ENCODE data around the gene NOTCH3. TPM values are rescaled to one million over a fixed set of nuclear protein-coding genes. Genes with fewer than 3 reads are reported as not detected.

The NOTCH3 gene
- total RNA-seq, 1 experiment from 2014 or later = 60.6 TPM

DNA sequence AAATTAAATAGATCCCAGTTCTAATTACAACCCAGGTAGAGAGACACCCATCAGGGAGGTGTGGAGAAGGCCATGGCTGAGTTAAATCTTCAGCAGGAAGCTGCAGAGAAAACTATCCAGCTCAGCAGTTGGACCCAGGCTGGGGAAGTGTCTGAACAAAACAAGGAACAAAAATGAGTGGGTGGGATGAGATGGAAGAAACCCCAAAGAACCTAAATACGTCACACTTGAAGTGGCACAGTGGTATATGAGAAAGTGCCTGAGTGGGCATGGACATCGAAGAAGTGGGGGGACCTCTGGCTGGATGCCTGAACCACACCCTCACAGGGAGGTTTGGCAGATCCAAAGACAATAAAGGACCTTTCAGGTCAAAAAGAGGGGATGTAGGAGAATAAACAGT, 35.0 kb upstream of the NOTCH3 start:
- H3K27me3 Mint-ChIP-seq (ENCODE audit: insufficient read depth, unreplicated experiment) = no peaks in the 10 kb centered on the region
- H3K4me1 Mint-ChIP-seq (ENCODE audit: low read depth, unreplicated experiment) = no peaks in the 10 kb centered on the region
- Histone ChIP-seq H3K4me3 (ENCODE audit: low read depth, low read length) (no peak overlapping the region), H3K36me3 (ENCODE audit: control insufficient read depth, insufficient read depth, low read length) (no peaks in the 10 kb centered on the region; the same call in 1 of the 2 replicates), H3K4me1 (no peaks in the 10 kb centered on the region), H3K9me3 (no peaks in the 10 kb centered on the region), H3K27me3 (replicated peaks; ENCODE audit: control insufficient read depth, insufficient read depth, low read length) (no peaks in the 10 kb centered on the region)
- POLR2A ChIA-PET = no interaction called here
- H3K36me3 Mint-ChIP-seq (ENCODE audit: insufficient read depth, unreplicated experiment) = peaks cover 84% of the 10 kb centered on the region
- TF ChIP-seq, protein P1, sequence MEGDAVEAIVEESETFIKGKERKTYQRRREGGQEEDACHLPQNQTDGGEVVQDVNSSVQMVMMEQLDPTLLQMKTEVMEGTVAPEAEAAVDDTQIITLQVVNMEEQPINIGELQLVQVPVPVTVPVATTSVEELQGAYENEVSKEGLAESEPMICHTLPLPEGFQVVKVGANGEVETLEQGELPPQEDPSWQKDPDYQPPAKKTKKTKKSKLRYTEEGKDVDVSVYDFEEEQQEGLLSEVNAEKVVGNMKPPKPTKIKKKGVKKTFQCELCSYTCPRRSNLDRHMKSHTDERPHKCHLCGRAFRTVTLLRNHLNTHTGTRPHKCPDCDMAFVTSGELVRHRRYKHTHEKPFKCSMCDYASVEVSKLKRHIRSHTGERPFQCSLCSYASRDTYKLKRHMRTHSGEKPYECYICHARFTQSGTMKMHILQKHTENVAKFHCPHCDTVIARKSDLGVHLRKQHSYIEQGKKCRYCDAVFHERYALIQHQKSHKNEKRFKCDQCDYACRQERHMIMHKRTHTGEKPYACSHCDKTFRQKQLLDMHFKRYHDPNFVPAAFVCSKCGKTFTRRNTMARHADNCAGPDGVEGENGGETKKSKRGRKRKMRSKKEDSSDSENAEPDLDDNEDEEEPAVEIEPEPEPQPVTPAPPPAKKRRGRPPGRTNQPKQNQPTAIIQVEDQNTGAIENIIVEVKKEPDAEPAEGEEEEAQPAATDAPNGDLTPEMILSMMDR (IDR thresholded peaks at IDR 0.05; ENCODE audit: insufficient read depth in 1 of 2, low read depth in 1 of 2, low read length in 1 of 2, severe bottlenecking in 1 of 2, unreplicated experiment in 1 of 2) = no peak
- CTCF ChIA-PET = no interaction called here
- no peak overlapping the region for H3K27ac Mint-ChIP-seq (ENCODE audit: unreplicated experiment)
- intact Hi-C loops (cut with micrococcal nuclease; ENCODE audit: unreplicated experiment) = no loop called here
- BruUV-seq (replicated peaks) = no TSS peak
- H3K9me3 Mint-ChIP-seq (ENCODE audit: unreplicated experiment) = no peaks in the 10 kb centered on the region
- no peak overlapping the region for H3K4me3 Mint-ChIP-seq (ENCODE audit: unreplicated experiment)
- no peak for DNase-seq

DNA sequence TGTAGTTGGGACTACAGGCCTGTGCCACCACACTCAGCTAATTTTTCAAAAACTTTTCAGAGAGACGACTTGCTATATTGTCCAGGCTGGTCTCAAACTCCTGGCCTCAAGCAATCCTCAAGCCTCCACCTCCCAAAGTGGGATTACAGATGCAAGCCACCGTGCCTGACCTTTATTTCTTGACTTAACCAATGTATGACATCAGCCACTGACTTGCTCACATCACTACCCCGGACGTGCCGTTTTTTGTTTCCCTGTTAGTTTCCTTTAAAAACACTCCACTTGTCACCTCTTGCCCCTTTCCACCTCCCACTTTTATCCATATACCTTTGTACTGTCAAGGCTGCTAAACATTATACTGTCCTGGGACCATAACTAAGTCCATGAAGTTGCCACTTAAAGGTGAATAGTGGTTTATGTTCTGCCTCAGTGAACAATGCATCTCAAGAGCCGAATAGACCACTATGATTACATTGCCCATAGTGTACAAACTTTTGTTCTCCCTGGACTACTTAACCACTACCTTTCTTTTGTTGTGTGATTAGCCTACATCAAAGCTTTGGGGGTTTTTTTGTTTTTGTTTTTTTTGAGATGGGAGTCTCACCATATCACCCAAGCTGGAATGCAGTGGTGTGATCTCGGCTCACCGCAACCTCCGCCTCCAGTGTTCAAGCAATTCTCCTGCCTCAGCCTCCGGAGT, 33.8 kb upstream of the NOTCH3 start:
- no TSS peak for BruUV-seq (replicated peaks)
- no peaks in the 10 kb centered on the region for H3K9me3 Mint-ChIP-seq (ENCODE audit: unreplicated experiment)
- CTCF ChIA-PET = interaction anchor here (0.7 kb wide), 1 partner anchor 16 kb away, joined by 3 read pairs; no protein-coding TSS in a partner anchor
- peaks cover 75% of the 10 kb centered on the region for H3K36me3 Mint-ChIP-seq (ENCODE audit: insufficient read depth, unreplicated experiment)
- intact Hi-C loops (cut with micrococcal nuclease; ENCODE audit: unreplicated experiment) = no loop called here
- DNase-seq = no peak
- no peak overlapping the region for H3K4me3 Mint-ChIP-seq (ENCODE audit: unreplicated experiment)
- Histone ChIP-seq H3K36me3 (ENCODE audit: control insufficient read depth, insufficient read depth, low read length) (no peaks in the 10 kb centered on the region), H3K4me1 (no peaks in the 10 kb centered on the region), H3K27me3 (replicated peaks; ENCODE audit: control insufficient read depth, insufficient read depth, low read length) (no peaks in the 10 kb centered on the region), H3K4me3 (ENCODE audit: low read depth, low read length) (no peak overlapping the region), H3K9me3 (no peaks in the 10 kb centered on the region)
- H3K27me3 Mint-ChIP-seq (ENCODE audit: insufficient read depth, unreplicated experiment) = no peaks in the 10 kb centered on the region
- H3K27ac Mint-ChIP-seq (ENCODE audit: unreplicated experiment) = peak overlapping the region; percentile 36
- TF ChIP-seq, protein P1 (IDR thresholded peaks at IDR 0.05; ENCODE audit: insufficient read depth in 1 of 2, low read depth in 1 of 2, low read length in 1 of 2, severe bottlenecking in 1 of 2, unreplicated experiment in 1 of 2) = no peak
- no peaks in the 10 kb centered on the region for H3K4me1 Mint-ChIP-seq (ENCODE audit: low read depth, unreplicated experiment)
- POLR2A ChIA-PET = no interaction called here

DNA sequence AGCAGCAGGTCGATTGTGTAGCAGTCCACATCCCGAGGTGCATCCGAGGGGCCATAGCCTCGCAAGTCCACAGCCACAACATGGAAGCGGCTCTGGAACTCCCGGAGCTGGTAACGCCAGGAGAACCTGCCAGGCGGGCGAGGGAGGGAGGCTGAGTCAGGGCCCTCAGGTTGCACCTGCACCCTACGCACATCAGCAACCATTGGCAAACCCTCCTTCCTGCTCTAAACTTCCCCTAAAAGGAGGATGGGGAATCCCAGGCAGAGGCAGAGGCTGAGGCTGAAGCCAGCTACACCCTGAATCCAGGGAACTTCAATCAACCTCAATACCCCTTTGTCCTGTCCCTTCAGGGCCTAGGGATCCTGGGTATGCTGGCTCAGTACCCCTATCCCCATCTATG, 30.5 kb upstream of the NOTCH3 start:
- H3K27me3 ChIP-seq (replicated peaks; ENCODE audit: control insufficient read depth, insufficient read depth, low read length) = no peaks in the 10 kb centered on the region
- Mint-ChIP-seq H3K27me3 (ENCODE audit: insufficient read depth, unreplicated experiment) (peaks cover 3% of the 10 kb centered on the region), H3K4me3 (ENCODE audit: unreplicated experiment) (no peak overlapping the region), H3K27ac (ENCODE audit: unreplicated experiment) (no peak overlapping the region), H3K36me3 (ENCODE audit: insufficient read depth, unreplicated experiment) (peaks cover 41% of the 10 kb centered on the region), H3K4me1 (ENCODE audit: low read depth, unreplicated experiment) (no peaks in the 10 kb centered on the region), H3K9me3 (ENCODE audit: unreplicated experiment) (no peaks in the 10 kb centered on the region)
- no peaks in the 10 kb centered on the region for H3K36me3 ChIP-seq (ENCODE audit: control insufficient read depth, insufficient read depth, low read length)
- TF ChIP-seq, protein P1 (IDR thresholded peaks at IDR 0.05; ENCODE audit: insufficient read depth in 1 of 2, low read depth in 1 of 2, low read length in 1 of 2, severe bottlenecking in 1 of 2, unreplicated experiment in 1 of 2) = no peak
- DNase-seq = no peak
- no peaks in the 10 kb centered on the region for H3K9me3 ChIP-seq
- ChIA-PET POLR2A (no interaction called here), CTCF (no interaction called here)
- intact Hi-C loops (cut with micrococcal nuclease; ENCODE audit: unreplicated experiment) = no loop called here
- no peaks in the 10 kb centered on the region for H3K4me1 ChIP-seq
- no peak overlapping the region for H3K4me3 ChIP-seq (ENCODE audit: low read depth, low read length)
- no TSS peak for BruUV-seq (replicated peaks)
